Neural cell (in vitro differentiated cells): ENCODE data around the gene SLC16A10. TPM values are rescaled to one million over a fixed set of nuclear protein-coding genes. Genes with fewer than 3 reads are reported as not detected.

Experiments
- H2AFZ ChIP-seq: fragments of 200-600, 300-800 bp; sonication (generic), shearing (Covaris generic); 2 replicates; pipeline ENCODE4 v1.6.0; 2014; ENCODE audit warnings: low read depth, mild to moderate bottlenecking, antibody characterized with exemption, low read length, moderate library complexity
- H3F3A ChIP-seq: fragments of 200-600 bp; shearing (Covaris generic); 2 replicates; pipeline ENCODE4 v1.6.1; 2016; ENCODE audit warnings: mild to moderate bottlenecking, moderate library complexity, mixed read lengths, antibody characterized with exemption, low read length; ENCODE audit not compliant: insufficient read depth, poor library complexity, severe bottlenecking
- H3K27ac ChIP-seq: fragments of 200-600, 300-800 bp; sonication (generic), shearing (Covaris generic); 2 replicates; pipeline ENCODE4 v1.5.1; 2014; ENCODE audit warnings: mild to moderate bottlenecking, low read length, moderate library complexity
- H3K27me3 ChIP-seq: fragments of 300-800, 200-600 bp; sonication (generic), shearing (Covaris generic); 2 replicates; pipeline ENCODE4 v1.6.0; 2014; ENCODE audit warnings: mild to moderate bottlenecking, low read depth, low read length, moderate library complexity; ENCODE audit not compliant: insufficient read depth
- H3K36me3 ChIP-seq: fragments of 300-800, 200-600 bp; sonication (generic), shearing (Covaris generic); 2 replicates; pipeline ENCODE4 v1.5.1; 2014; ENCODE audit warnings: mild to moderate bottlenecking, antibody characterized with exemption, low read length, moderate library complexity; ENCODE audit not compliant: insufficient read depth
- H3K4me2 ChIP-seq: fragments of 300-800, 200-600 bp; sonication (generic), shearing (Covaris generic); 2 replicates; pipeline ENCODE4 v1.6.0; 2014; ENCODE audit warnings: mild to moderate bottlenecking, low read length
- H3K4me3 ChIP-seq: fragments of 300-800, 200-600 bp; sonication (generic), shearing (Covaris generic); 2 replicates; pipeline ENCODE4 v1.5.1; 2014; ENCODE audit warnings: mild to moderate bottlenecking, low read length, moderate library complexity
- H3K79me2 ChIP-seq: fragments of 200-600 bp; shearing (Covaris generic); replicated peaks from 2 replicates; pipeline ENCODE4 v1.6.0; 2014; ENCODE audit warnings: mild to moderate bottlenecking, low read length, moderate library complexity; ENCODE audit not compliant: insufficient read depth
- H3K9ac ChIP-seq: fragments of 300-800, 200-600 bp; sonication (generic), shearing (Covaris generic); 2 replicates; pipeline ENCODE4 v1.6.1; 2016; ENCODE audit warnings: mild to moderate bottlenecking, low read length, mixed read lengths
- H3K9me2 ChIP-seq: fragments of 200-600 bp; shearing (Covaris generic); 2 replicates; pipeline ENCODE4 v1.6.1; 2016; ENCODE audit warnings: mild to moderate bottlenecking, low read length, mixed read lengths; ENCODE audit not compliant: insufficient read depth
- H3K9me3 ChIP-seq: fragments of 200-600, 300-800 bp; sonication (generic), shearing (Covaris generic); 2 replicates; pipeline ENCODE4 v1.6.1; 2016; ENCODE audit warnings: mild to moderate bottlenecking, mixed run types, low read length, moderate library complexity, mixed read lengths
- H4K20me1 ChIP-seq: fragments of 200-600 bp; shearing (Covaris generic); 2 replicates; pipeline ENCODE4 v1.6.1; 2016; ENCODE audit warnings: mild to moderate bottlenecking, mixed run types; ENCODE audit not compliant: insufficient read depth
- EP300 ChIP-seq: fragments of 450-650 bp; conservative IDR thresholded peaks from 2 replicates; pipeline ENCODE4 v1.6.1; 2014; ENCODE audit warnings: antibody characterized with exemption, mild to moderate bottlenecking, moderate library complexity; ENCODE audit not compliant: poor library complexity, severe bottlenecking
- EZH2 ChIP-seq: fragments of 200-600, 300-800 bp; shearing (Covaris generic), sonication (generic); IDR thresholded peaks from 2 replicates; pipeline ENCODE4 v1.6.1; 2014; ENCODE audit warnings: antibody characterized with exemption, low read length, borderline replicate concordance, mild to moderate bottlenecking; ENCODE audit not compliant: insufficient read depth, poor library complexity, severe bottlenecking
- MXI1 ChIP-seq: fragments of 450-650 bp; conservative IDR thresholded peaks from 2 replicates; pipeline ENCODE4 v1.6.1; 2014; ENCODE audit warnings: antibody characterized with exemption, mild to moderate bottlenecking; ENCODE audit not compliant: poor library complexity, severe bottlenecking
- POLR2AphosphoS5 ChIP-seq: IDR thresholded peaks from 2 replicates; pipeline ENCODE4 v1.6.1; 2012
- RAD21 ChIP-seq: fragments of 450-650 bp; conservative IDR thresholded peaks from 2 replicates; pipeline ENCODE4 v1.6.1; 2014; ENCODE audit warnings: antibody characterized with exemption, mild to moderate bottlenecking, moderate library complexity
- SMC3 ChIP-seq: fragments of 450-650 bp; conservative IDR thresholded peaks from 2 replicates; pipeline ENCODE4 v1.6.1; 2014; ENCODE audit warnings: antibody characterized with exemption, mild to moderate bottlenecking, moderate library complexity; ENCODE audit not compliant: poor library complexity
- TAF1 ChIP-seq: IDR thresholded peaks from 2 replicates; pipeline ENCODE4 v1.6.1; 2012; ENCODE audit warnings: low read depth
- polyA plus RNA-seq: library from polyadenylated mRNA; depleted of rRNA; stranded (reverse); fragments of >200 nt; gene quantifications from 2 replicates; pipeline ENCODE4 v1.2.3, GENCODE V29; 2014
- TF ChIP-seq, protein P1 (sequence below): fragments of 450-650 bp; IDR thresholded peaks from 2 replicates; pipeline ENCODE4 v1.5.1; 2014; ENCODE audit warnings: antibody characterized with exemption, mild to moderate bottlenecking, moderate library complexity; ENCODE audit not compliant: poor library complexity, severe bottlenecking
- TF ChIP-seq, protein P2 (sequence below): IDR thresholded peaks from 2 replicates; pipeline ENCODE4 v1.6.1; 2012; ENCODE audit warnings: borderline replicate concordance

SLC16A10 gene
- polyA plus RNA-seq, 1 donor from 2014 or later = 1.5 TPM

DNA sequence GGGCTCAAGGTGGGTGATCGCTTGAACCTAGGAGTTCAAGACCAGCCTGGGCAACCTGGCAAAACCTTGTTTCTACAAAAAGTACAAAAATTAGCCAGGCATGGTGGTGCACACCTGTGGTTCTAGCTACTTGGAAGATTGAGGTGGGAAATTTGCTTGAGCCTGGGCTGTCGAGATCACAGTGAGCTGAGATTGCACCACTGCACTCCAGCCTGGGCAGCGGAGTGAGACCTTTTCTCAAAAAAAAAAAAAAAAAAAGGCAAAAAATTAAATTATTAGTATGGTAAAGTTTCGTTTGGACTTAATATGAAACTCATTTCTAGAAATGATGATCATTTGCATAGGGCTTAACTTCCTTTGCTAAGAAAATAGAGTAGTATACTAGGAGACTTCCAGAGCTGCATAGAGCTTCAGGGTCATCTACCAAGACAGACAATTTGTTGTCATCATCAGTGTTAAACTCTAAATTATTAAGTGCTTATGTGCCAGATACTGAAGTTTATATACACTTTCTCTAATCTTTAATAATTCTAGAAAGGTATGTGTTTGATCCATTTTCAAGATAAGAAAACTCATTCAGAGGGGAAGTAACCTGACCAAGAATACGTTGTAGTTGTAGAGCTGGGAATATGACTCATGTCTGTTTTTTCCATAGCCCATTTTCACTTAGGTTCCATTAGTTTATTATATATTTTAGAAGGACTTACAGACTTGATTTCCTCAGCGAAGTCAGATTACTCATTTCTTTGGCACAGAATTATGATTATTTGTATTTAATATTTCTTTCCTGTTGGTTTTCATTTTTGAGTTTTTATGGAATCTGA is 84.5 kb downstream of the SLC16A10 start:
- H4K20me1 ChIP-seq = no peaks in the 10 kb centered on the region
- H3F3A ChIP-seq = no peaks in the 10 kb centered on the region
- no peak overlapping the region for H3K27ac ChIP-seq
- H3K9me2 ChIP-seq = no peaks in the 10 kb centered on the region
- no peak overlapping the region for H3K4me3 ChIP-seq
- no peaks in the 10 kb centered on the region for H3K36me3 ChIP-seq
- no peak overlapping the region for H3K9ac ChIP-seq
- no peak for TF ChIP-seq MXI1
- no peak for TF ChIP-seq EP300
- no peak for TF ChIP-seq TAF1
- TF ChIP-seq, protein P1, sequence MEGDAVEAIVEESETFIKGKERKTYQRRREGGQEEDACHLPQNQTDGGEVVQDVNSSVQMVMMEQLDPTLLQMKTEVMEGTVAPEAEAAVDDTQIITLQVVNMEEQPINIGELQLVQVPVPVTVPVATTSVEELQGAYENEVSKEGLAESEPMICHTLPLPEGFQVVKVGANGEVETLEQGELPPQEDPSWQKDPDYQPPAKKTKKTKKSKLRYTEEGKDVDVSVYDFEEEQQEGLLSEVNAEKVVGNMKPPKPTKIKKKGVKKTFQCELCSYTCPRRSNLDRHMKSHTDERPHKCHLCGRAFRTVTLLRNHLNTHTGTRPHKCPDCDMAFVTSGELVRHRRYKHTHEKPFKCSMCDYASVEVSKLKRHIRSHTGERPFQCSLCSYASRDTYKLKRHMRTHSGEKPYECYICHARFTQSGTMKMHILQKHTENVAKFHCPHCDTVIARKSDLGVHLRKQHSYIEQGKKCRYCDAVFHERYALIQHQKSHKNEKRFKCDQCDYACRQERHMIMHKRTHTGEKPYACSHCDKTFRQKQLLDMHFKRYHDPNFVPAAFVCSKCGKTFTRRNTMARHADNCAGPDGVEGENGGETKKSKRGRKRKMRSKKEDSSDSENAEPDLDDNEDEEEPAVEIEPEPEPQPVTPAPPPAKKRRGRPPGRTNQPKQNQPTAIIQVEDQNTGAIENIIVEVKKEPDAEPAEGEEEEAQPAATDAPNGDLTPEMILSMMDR = no peak
- TF ChIP-seq, protein P2, sequence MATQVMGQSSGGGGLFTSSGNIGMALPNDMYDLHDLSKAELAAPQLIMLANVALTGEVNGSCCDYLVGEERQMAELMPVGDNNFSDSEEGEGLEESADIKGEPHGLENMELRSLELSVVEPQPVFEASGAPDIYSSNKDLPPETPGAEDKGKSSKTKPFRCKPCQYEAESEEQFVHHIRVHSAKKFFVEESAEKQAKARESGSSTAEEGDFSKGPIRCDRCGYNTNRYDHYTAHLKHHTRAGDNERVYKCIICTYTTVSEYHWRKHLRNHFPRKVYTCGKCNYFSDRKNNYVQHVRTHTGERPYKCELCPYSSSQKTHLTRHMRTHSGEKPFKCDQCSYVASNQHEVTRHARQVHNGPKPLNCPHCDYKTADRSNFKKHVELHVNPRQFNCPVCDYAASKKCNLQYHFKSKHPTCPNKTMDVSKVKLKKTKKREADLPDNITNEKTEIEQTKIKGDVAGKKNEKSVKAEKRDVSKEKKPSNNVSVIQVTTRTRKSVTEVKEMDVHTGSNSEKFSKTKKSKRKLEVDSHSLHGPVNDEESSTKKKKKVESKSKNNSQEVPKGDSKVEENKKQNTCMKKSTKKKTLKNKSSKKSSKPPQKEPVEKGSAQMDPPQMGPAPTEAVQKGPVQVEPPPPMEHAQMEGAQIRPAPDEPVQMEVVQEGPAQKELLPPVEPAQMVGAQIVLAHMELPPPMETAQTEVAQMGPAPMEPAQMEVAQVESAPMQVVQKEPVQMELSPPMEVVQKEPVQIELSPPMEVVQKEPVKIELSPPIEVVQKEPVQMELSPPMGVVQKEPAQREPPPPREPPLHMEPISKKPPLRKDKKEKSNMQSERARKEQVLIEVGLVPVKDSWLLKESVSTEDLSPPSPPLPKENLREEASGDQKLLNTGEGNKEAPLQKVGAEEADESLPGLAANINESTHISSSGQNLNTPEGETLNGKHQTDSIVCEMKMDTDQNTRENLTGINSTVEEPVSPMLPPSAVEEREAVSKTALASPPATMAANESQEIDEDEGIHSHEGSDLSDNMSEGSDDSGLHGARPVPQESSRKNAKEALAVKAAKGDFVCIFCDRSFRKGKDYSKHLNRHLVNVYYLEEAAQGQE = no peak
- TF ChIP-seq POLR2AphosphoS5 = no peak
- no peak for TF ChIP-seq EZH2
- TF ChIP-seq SMC3 = no peak
- no peak for TF ChIP-seq RAD21
- H3K27me3 ChIP-seq = no peaks in the 10 kb centered on the region
- H2AFZ ChIP-seq = no peak overlapping the region
- no peak overlapping the region for H3K4me2 ChIP-seq
- H3K79me2 ChIP-seq = no peaks in the 10 kb centered on the region
- no peaks in the 10 kb centered on the region for H3K9me3 ChIP-seq

DNA sequence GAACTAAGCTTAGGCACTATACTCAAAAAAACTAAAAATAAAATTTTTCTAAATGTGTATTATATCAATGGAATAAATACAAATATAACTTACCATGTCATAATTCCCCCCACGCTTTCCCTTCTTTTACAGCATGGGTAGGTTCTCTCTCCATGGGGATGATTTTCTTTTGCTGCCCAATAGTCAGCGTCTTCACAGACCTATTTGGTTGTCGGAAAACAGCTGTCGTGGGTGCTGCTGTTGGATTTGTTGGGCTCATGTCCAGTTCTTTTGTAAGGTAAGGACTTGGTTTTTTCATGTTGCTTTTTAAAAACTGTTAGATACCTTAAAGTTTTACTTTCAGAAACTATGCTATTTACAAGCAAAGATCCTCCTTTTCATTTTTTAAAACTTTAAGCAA is 85.3 kb downstream of the SLC16A10 start:
- H3K9ac ChIP-seq = no peak overlapping the region
- no peaks in the 10 kb centered on the region for H3K79me2 ChIP-seq
- no peaks in the 10 kb centered on the region for H3K36me3 ChIP-seq
- no peaks in the 10 kb centered on the region for H3F3A ChIP-seq
- no peak for TF ChIP-seq EP300
- TF ChIP-seq, protein P2 = no peak
- TF ChIP-seq POLR2AphosphoS5 = no peak
- TF ChIP-seq, protein P1 = no peak
- TF ChIP-seq EZH2 = no peak
- TF ChIP-seq MXI1 = no peak
- no peaks in the 10 kb centered on the region for H4K20me1 ChIP-seq
- H2AFZ ChIP-seq = no peak overlapping the region
- no peak overlapping the region for H3K4me2 ChIP-seq
- H3K27me3 ChIP-seq = no peaks in the 10 kb centered on the region
- no peaks in the 10 kb centered on the region for H3K9me3 ChIP-seq
- H3K9me2 ChIP-seq = no peaks in the 10 kb centered on the region
- no peak overlapping the region for H3K4me3 ChIP-seq
- no peak overlapping the region for H3K27ac ChIP-seq
